ENCODE measurements around the gene KLHDC3. TPM values are rescaled to one million over a fixed set of nuclear protein-coding genes. Genes with fewer than 3 reads are reported as not detected.

The KLHDC3 gene
- total RNA-seq, 4 donors from 2014 or later, result 49.3 to 86.1 (median 63.1) TPM

GRCh38 chr6:43029120-43029519 lies 15.1 kb downstream of the KLHDC3 start:
- H3K4me3 ChIP-seq, result no peak overlapping the region
- no peaks in the 10 kb centered on the region for H3K27me3 ChIP-seq
- peaks cover 4% of the 10 kb centered on the region for H3K4me1 ChIP-seq
- TF ChIP-seq CTCF (IDR thresholded peaks at IDR 0.05), result no peak
- no peak for TF ChIP-seq EP300 (IDR thresholded peaks at IDR 0.05)
- TF ChIP-seq POLR2A (IDR thresholded peaks at IDR 0.05), result no peak
- no peak for TF ChIP-seq POLR2AphosphoS5 (IDR thresholded peaks at IDR 0.05)
- no peak for DNase-seq (ENCODE audit: low spot score in 2 of 2)
- 87% methylated on average over 9 of the region's 9 CpGs for WGBS
- H3K36me3 ChIP-seq, result peaks cover 88% of the 10 kb centered on the region
- no peak overlapping the region for H3K27ac ChIP-seq
- H3K9me3 ChIP-seq, result no peaks in the 10 kb centered on the region

- 90% methylated on average over 4 of the region's 4 CpGs for WGBS
- no peak overlapping the region for H3K4me3 ChIP-seq
- TF ChIP-seq EP300 (IDR thresholded peaks at IDR 0.05) (no peak), POLR2AphosphoS5 (IDR thresholded peaks at IDR 0.05) (no peak), POLR2A (IDR thresholded peaks at IDR 0.05) (no peak), CTCF (IDR thresholded peaks at IDR 0.05) (no peak)
- no peak overlapping the region for H3K27ac ChIP-seq
- H3K9me3 ChIP-seq, result no peaks in the 10 kb centered on the region
- DNase-seq (ENCODE audit: low spot score in 2 of 2), result no peak
- H3K27me3 ChIP-seq, result no peaks in the 10 kb centered on the region
- peaks cover 86% of the 10 kb centered on the region for H3K36me3 ChIP-seq
- H3K4me1 ChIP-seq, result no peaks in the 10 kb centered on the region
Measured at GRCh38 chr6:43032326-43032725, 18.3 kb downstream of the KLHDC3 start.

- H3K27me3 ChIP-seq, result no peaks in the 10 kb centered on the region
- no peak overlapping the region for H3K27ac ChIP-seq
- no peak for DNase-seq (ENCODE audit: low spot score in 2 of 2)
- H3K36me3 ChIP-seq, result peaks cover 86% of the 10 kb centered on the region
- no peak overlapping the region for H3K4me3 ChIP-seq
- no peaks in the 10 kb centered on the region for H3K9me3 ChIP-seq
- H3K4me1 ChIP-seq, result no peaks in the 10 kb centered on the region
- 84% methylated on average over 2 of the region's 2 CpGs for WGBS
- TF ChIP-seq CTCF (IDR thresholded peaks at IDR 0.05) (no peak), POLR2AphosphoS5 (IDR thresholded peaks at IDR 0.05) (no peak)
Measured at GRCh38 chr6:43033496-43034189, 19.6 kb downstream of the KLHDC3 start.

GRCh38 chr6:43034190-43034525 lies 20.1 kb downstream of the KLHDC3 start:
- 97% methylated on average over 2 of the region's 2 CpGs for WGBS
- Histone ChIP-seq H3K27ac (no peak overlapping the region), H3K4me3 (no peak overlapping the region), H3K9me3 (no peaks in the 10 kb centered on the region), H3K27me3 (no peaks in the 10 kb centered on the region), H3K4me1 (no peaks in the 10 kb centered on the region), H3K36me3 (peaks cover 86% of the 10 kb centered on the region)
- TF ChIP-seq POLR2AphosphoS5 (IDR thresholded peaks at IDR 0.05), result no peak
- no peak for TF ChIP-seq CTCF (IDR thresholded peaks at IDR 0.05)
- no peak for TF ChIP-seq POLR2A (IDR thresholded peaks at IDR 0.05)
- no peak for TF ChIP-seq EP300 (IDR thresholded peaks at IDR 0.05)
- DNase-seq (ENCODE audit: low spot score in 2 of 2), result no peak

GRCh38 chr6:43035495-43036194 lies 21.6 kb downstream of the KLHDC3 start:
- H3K36me3 ChIP-seq, result peaks cover 83% of the 10 kb centered on the region

More at GRCh38 chr6:43035495-43036194, 21.6 kb downstream of the KLHDC3 start:
- Histone ChIP-seq H3K4me1 (no peaks in the 10 kb centered on the region), H3K4me3 (no peak overlapping the region), H3K9me3 (no peaks in the 10 kb centered on the region), H3K27ac (no peak overlapping the region), H3K27me3 (no peaks in the 10 kb centered on the region)
- no peak for DNase-seq (ENCODE audit: low spot score in 2 of 2)
- TF ChIP-seq POLR2A (IDR thresholded peaks at IDR 0.05), result no peak
- no peak for TF ChIP-seq POLR2AphosphoS5 (IDR thresholded peaks at IDR 0.05)
- TF ChIP-seq CTCF (IDR thresholded peaks at IDR 0.05), result no peak
- TF ChIP-seq EP300 (IDR thresholded peaks at IDR 0.05), result no peak
- 62% methylated on average over 4 of the region's 4 CpGs for WGBS

Data from suprapubic skin (tissue), 4 donors.